Fibroblast of lung (primary cell): ENCODE data around the gene LRIT2. TPM values are rescaled to one million over a fixed set of nuclear protein-coding genes. Genes with fewer than 3 reads are reported as not detected.

Source experiments
- DNase-seq, 2 donors: peaks; one replicate each; pipeline versions ENCODE4 v3.0.0 to v3.0.0-alpha.2; 2010; ENCODE audit warnings: low read depth in 2 of 2
- H2AFZ ChIP-seq: 2 replicates; pipeline ENCODE4 v1.5.1; 2012; ENCODE audit warnings: low read length, control low read depth, inconsistent platforms
- H3K27ac ChIP-seq: 2 replicates; pipeline ENCODE4 v1.5.1; 2011; ENCODE audit warnings: low read length, control low read depth; ENCODE audit not compliant: insufficient read depth
- H3K27me3 ChIP-seq: 2 replicates; pipeline ENCODE4 v1.5.1; 2011; ENCODE audit warnings: mild to moderate bottlenecking, low read length; ENCODE audit not compliant: control insufficient read depth, insufficient read depth
- H3K36me3 ChIP-seq: 2 replicates; pipeline ENCODE4 v1.5.1; 2011; ENCODE audit warnings: low read length; ENCODE audit not compliant: control insufficient read depth, insufficient read depth
- H3K4me1 ChIP-seq: 2 replicates; pipeline ENCODE4 v1.5.1; 2011; ENCODE audit warnings: low read length; ENCODE audit not compliant: control insufficient read depth, insufficient read depth; ENCODE audit errors: extremely low read depth
- H3K4me2 ChIP-seq: 2 replicates; pipeline ENCODE4 v1.5.1; 2011; ENCODE audit warnings: low read length, control low read depth; ENCODE audit not compliant: insufficient read depth; ENCODE audit errors: extremely low read depth
- H3K4me3 ChIP-seq, 4 experiments: fragments of 200-600 bp in 1 of 4; sonication (generic) in 1 of 4; replicated peaks in 1 of 4; 2 replicates each; pipeline ENCODE4 v1.5.1; 2011 to 2016; ENCODE audit warnings: low read length in 4 of 4, low read depth in 3 of 4, mild to moderate bottlenecking in 3 of 4, control low read depth in 2 of 4, inconsistent platforms in 1 of 4, mixed read lengths in 1 of 4; ENCODE audit not compliant: insufficient read depth in 1 of 4; ENCODE audit errors: control extremely low read depth in 1 of 4
- H3K79me2 ChIP-seq: 2 replicates; pipeline ENCODE4 v1.5.1; 2012; ENCODE audit warnings: mild to moderate bottlenecking, low read length, inconsistent platforms; ENCODE audit not compliant: control insufficient read depth, insufficient read depth
- H3K9ac ChIP-seq: 2 replicates; pipeline ENCODE4 v1.5.1; 2011; ENCODE audit warnings: mild to moderate bottlenecking, low read length, control low read depth; ENCODE audit not compliant: insufficient read depth
- H3K9me3 ChIP-seq: 2 replicates; pipeline ENCODE4 v1.5.1; 2012; ENCODE audit warnings: low read depth, low read length; ENCODE audit not compliant: control insufficient read depth, insufficient read depth
- H4K20me1 ChIP-seq: 2 replicates; pipeline ENCODE4 v1.5.1; 2011; ENCODE audit warnings: low read length; ENCODE audit not compliant: control insufficient read depth, insufficient read depth; ENCODE audit errors: extremely low read depth
- EZH2 ChIP-seq: IDR thresholded peaks from 2 replicates; pipeline ENCODE4 v1.5.1; 2012; ENCODE audit warnings: low read length, control low read depth, mild to moderate bottlenecking; ENCODE audit errors: missing control alignments
- polyA plus RNA-seq, 2 donors: library from polyadenylated mRNA; depleted of rRNA in 1 of 2; stranded (reverse) in 1 of 2; unstranded in 1 of 2; fragments of >200 nt; gene quantifications; 2 replicates each; pipeline ENCODE4 v1.2.1, GENCODE V29; 2011 to 2012; ENCODE audit warnings: missing spikeins in 1 of 2
- total RNA-seq: library from RNA; depleted of rRNA; stranded (reverse); fragments of >200 nt; gene quantifications from 2 replicates; pipeline ENCODE4 v1.2.1, GENCODE V29; 2014
- TF ChIP-seq, protein P1 (sequence below), 2 donors: IDR thresholded peaks in 1 of 2; conservative IDR thresholded peaks in 1 of 2; 1 replicate in 1 of 2; 2 replicates in 1 of 2; pipeline ENCODE4 v1.5.1; 2011 to 2012; ENCODE audit warnings: low read length in 2 of 2, control low read depth in 1 of 2, inconsistent platforms in 1 of 2, low read depth in 1 of 2, mild to moderate bottlenecking in 1 of 2

LRIT2 gene
- total and polyA plus RNA-seq, 2 donors (not counting 1 experiment from before 2014, with no cell fraction given): not detected

DNA sequence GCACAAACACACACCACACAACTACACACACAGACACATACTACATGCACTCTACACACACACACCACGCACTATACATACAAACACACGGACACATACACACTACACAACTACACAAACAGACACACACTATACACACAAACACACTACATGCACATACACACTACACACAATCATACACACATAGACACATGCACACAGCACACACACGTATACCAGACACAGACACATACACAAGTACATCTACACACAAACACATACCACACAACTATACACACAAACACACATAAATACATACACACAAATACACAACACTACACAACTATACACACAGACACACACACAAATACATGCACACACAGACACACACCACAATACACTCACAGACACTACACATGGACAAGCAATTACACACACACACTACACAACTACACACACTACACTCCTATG lies 47.2 kb downstream of the LRIT2 start:
- Histone ChIP-seq H3K36me3 (no peaks in the 10 kb centered on the region), H3K4me1 (no peaks in the 10 kb centered on the region), H3K4me3 (no peak overlapping the region), H4K20me1 (no peaks in the 10 kb centered on the region), H3K27ac (no peak overlapping the region), H3K9ac (no peak overlapping the region), H3K27me3 (no peaks in the 10 kb centered on the region), H3K9me3 (no peaks in the 10 kb centered on the region), H3K79me2 (no peaks in the 10 kb centered on the region), H3K4me2 (no peak overlapping the region), H2AFZ (no peak overlapping the region)
- TF ChIP-seq, protein P1, sequence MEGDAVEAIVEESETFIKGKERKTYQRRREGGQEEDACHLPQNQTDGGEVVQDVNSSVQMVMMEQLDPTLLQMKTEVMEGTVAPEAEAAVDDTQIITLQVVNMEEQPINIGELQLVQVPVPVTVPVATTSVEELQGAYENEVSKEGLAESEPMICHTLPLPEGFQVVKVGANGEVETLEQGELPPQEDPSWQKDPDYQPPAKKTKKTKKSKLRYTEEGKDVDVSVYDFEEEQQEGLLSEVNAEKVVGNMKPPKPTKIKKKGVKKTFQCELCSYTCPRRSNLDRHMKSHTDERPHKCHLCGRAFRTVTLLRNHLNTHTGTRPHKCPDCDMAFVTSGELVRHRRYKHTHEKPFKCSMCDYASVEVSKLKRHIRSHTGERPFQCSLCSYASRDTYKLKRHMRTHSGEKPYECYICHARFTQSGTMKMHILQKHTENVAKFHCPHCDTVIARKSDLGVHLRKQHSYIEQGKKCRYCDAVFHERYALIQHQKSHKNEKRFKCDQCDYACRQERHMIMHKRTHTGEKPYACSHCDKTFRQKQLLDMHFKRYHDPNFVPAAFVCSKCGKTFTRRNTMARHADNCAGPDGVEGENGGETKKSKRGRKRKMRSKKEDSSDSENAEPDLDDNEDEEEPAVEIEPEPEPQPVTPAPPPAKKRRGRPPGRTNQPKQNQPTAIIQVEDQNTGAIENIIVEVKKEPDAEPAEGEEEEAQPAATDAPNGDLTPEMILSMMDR (conservative IDR thresholded peaks at IDR 0.05 in 1 of 2, IDR thresholded peaks at IDR 0.05 in 1 of 2; ENCODE audit: low read depth in 1 of 2, low read length in 2 of 2): no peak
- no peak for TF ChIP-seq EZH2
- no peak for DNase-seq

DNA sequence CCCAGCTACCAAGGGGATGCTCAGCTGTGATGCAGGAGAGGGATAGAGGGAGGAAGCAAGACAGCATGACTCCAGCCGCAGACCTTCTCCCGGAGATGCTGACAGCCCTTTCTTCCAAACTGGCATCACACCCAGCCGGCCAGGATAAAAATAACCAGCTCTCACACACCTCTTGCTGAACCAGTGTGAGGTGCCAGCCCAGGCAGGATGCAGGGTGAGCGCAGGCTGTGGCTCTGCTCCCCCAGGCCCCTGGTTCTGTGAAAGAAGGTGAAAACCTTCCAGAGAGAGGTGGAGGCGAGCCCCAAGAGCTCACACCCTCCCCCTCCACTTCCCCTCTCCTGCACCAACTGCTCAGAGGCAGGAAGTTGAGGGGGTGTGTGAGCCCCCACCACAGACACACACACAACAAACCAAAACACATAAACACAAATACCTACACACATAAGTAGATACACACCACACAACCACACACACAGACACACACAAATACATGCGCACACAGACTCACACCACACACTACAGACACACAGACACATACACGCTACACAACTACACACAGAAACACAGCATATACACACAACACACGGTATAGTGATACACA lies 47.7 kb downstream of the LRIT2 start:
- no peak for TF ChIP-seq EZH2
- TF ChIP-seq, protein P1 (conservative IDR thresholded peaks at IDR 0.05 in 1 of 2, IDR thresholded peaks at IDR 0.05 in 1 of 2; ENCODE audit: low read depth in 1 of 2, low read length in 2 of 2): no peak
- Histone ChIP-seq H3K27ac (no peak overlapping the region), H3K27me3 (no peaks in the 10 kb centered on the region)

DNA sequence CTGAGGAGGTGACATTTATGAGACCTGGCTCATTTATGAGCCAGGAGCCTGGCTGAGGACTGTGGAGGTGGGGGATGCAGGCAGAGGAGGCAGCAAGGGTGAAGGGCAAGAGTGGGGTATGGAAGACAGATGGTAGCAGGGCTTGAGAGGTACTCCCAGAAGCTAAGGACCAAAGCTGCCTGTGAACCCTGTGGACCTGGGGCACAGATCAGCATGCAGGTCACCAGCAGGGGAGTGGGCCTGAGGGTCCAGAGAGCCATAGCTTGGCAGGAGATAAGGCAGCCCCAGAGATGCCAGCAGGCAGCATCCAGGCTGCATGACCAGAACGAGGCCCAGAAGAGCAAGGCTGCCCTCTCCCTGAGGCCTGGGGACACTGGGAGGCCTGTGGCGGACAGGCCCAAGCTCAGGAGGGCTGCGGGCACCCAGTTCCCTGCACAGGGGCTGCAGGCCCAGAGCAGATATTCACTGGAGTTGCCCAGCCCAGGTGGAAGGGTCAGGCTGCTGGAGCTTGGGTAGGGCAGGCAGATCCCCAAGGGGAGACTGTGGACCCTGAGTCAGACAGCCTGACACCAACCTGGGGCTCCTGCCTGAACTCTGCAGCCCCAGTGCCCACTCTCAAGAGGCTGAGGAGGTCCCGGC lies 48.4 kb downstream of the LRIT2 start:
- Histone ChIP-seq H3K27ac (no peak overlapping the region), H3K9me3 (no peaks in the 10 kb centered on the region), H3K9ac (no peak overlapping the region), H4K20me1 (no peaks in the 10 kb centered on the region), H3K36me3 (no peaks in the 10 kb centered on the region), H3K4me2 (no peak overlapping the region), H3K4me3 (no peak overlapping the region), H3K79me2 (no peaks in the 10 kb centered on the region), H3K4me1 (no peaks in the 10 kb centered on the region), H3K27me3 (no peaks in the 10 kb centered on the region), H2AFZ (no peak overlapping the region)
- DNase-seq: no peak
- TF ChIP-seq, protein P1 (conservative IDR thresholded peaks at IDR 0.05 in 1 of 2, IDR thresholded peaks at IDR 0.05 in 1 of 2; ENCODE audit: low read depth in 1 of 2, low read length in 2 of 2): no peak
- no peak for TF ChIP-seq EZH2

More for the DNA sequence above, 47.7 kb downstream of the LRIT2 start:
- no peak overlapping the region for H2AFZ ChIP-seq
- no peak for DNase-seq
- no peaks in the 10 kb centered on the region for H3K9me3 ChIP-seq
- no peak overlapping the region for H3K9ac ChIP-seq
- no peaks in the 10 kb centered on the region for H3K36me3 ChIP-seq
- H3K4me3 ChIP-seq: no peak overlapping the region
- H4K20me1 ChIP-seq: no peaks in the 10 kb centered on the region
- no peak overlapping the region for H3K4me2 ChIP-seq
- no peaks in the 10 kb centered on the region for H3K4me1 ChIP-seq
- H3K79me2 ChIP-seq: no peaks in the 10 kb centered on the region
